HepG2 (cell line): ENCODE data around the gene ZNF584. TPM values are rescaled to one million over a fixed set of nuclear protein-coding genes. Genes with fewer than 3 reads are reported as not detected.
A peak's percentile ranks its signal among the peaks of the same experiment; 100 is the strongest.

Experiments
- BORCS8-MEF2B ChIP-seq: sonication (generic); formaldehyde crosslinking; IDR thresholded peaks from 2 replicates; pipeline ENCODE4 v1.8.0; 2022; ENCODE audit warnings: mild to moderate bottlenecking, missing genetic modification reagents
- CC2D1A ChIP-seq: sonication (generic); formaldehyde crosslinking; IDR thresholded peaks from 2 replicates; pipeline ENCODE4 v1.8.1; 2023; ENCODE audit warnings: mild to moderate bottlenecking, missing genetic modification reagents
- HMGA1 ChIP-seq: sonication (generic); formaldehyde crosslinking; conservative IDR thresholded peaks from 2 replicates; pipeline ENCODE4 v1.4.0; 2020; ENCODE audit warnings: missing genetic modification reagents
- IKZF5 ChIP-seq: IDR thresholded peaks from 2 replicates; pipeline ENCODE4 v1.6.1; 2018; ENCODE audit warnings: missing genetic modification reagents, mild to moderate bottlenecking, missing compliant biosample characterization
- KLF9 ChIP-seq: IDR thresholded peaks from 2 replicates; pipeline ENCODE4 v1.6.1; 2016; ENCODE audit warnings: low read depth
- MYNN ChIP-seq: sonication (generic); formaldehyde crosslinking; IDR thresholded peaks from 2 replicates; pipeline ENCODE4 v1.4.0; 2020; ENCODE audit warnings: mild to moderate bottlenecking, low read depth, missing genetic modification reagents
- NKX3-1 ChIP-seq: sonication (generic); formaldehyde crosslinking; IDR thresholded peaks from 2 replicates; pipeline ENCODE4 v1.5.0; 2020; ENCODE audit warnings: missing genetic modification reagents
- SATB2 ChIP-seq: sonication (generic); formaldehyde crosslinking; IDR thresholded peaks from 2 replicates; pipeline ENCODE4 v1.5.0; 2020; ENCODE audit warnings: missing genetic modification reagents
- SRSF1 ChIP-seq: fragments of 200-400 bp; formaldehyde crosslinking; optimal IDR thresholded peaks from 2 replicates; pipeline ENCODE3; 2017; ENCODE audit warnings: mild to moderate bottlenecking, low read depth, low read length, moderate library complexity
- TAF1 ChIP-seq: sonication (generic); formaldehyde crosslinking; IDR thresholded peaks from 2 replicates; pipeline ENCODE4 v1.4.0; 2020; ENCODE audit warnings: missing genetic modification reagents
- ZFP37 ChIP-seq: sonication (generic); formaldehyde crosslinking; IDR thresholded peaks from 2 replicates; pipeline ENCODE4 v1.4.0; 2020; ENCODE audit warnings: missing genetic modification reagents, borderline replicate concordance
- ZMYM3 ChIP-seq: sonication (generic); formaldehyde crosslinking; IDR thresholded peaks from 2 replicates; pipeline ENCODE4 v1.5.1; 2020; ENCODE audit warnings: mild to moderate bottlenecking, missing genetic modification reagents
- ZNF296 ChIP-seq: sonication (generic); formaldehyde crosslinking; conservative IDR thresholded peaks from 2 replicates; pipeline ENCODE4 v1.5.0; 2020; ENCODE audit warnings: mild to moderate bottlenecking, missing genetic modification reagents
- ZNF589 ChIP-seq: sonication (generic); formaldehyde crosslinking; conservative IDR thresholded peaks from 2 replicates; pipeline ENCODE4 v1.8.0; 2022; ENCODE audit warnings: mild to moderate bottlenecking, moderate library complexity, missing genetic modification reagents
- polyA plus RNA-seq, 8 experiments: library from polyadenylated mRNA; depleted of rRNA in 3 of 8; stranded (reverse) in 7 of 8; unstranded in 1 of 8; fragments of >200 nt; fragmentation: Illumina TruSeq in 4 of 8; extraction: Trizol in 4 of 8; gene quantifications; 2 replicates each; pipeline versions ENCODE4 v1.2.1 to v1.2.3, GENCODE V29; 2011 to 2016; ENCODE audit warnings: low read depth in 4 of 8, missing spikeins in 1 of 8, mixed read lengths in 1 of 8; ENCODE audit not compliant: insufficient read depth in 1 of 8
- total RNA-seq, 5 experiments: library from RNA; depleted of rRNA; stranded (reverse); fragments of >200 nt; fragmentation: Illumina TruSeq; extraction: Trizol; gene quantifications; 2 replicates each; pipeline ENCODE4 v1.2.3, GENCODE V29; 2016; ENCODE audit warnings: low read depth in 1 of 5
- TF ChIP-seq, protein P1 (sequence below): sonication (generic); formaldehyde crosslinking; IDR thresholded peaks from one replicate; pipeline ENCODE4 v1.5.1; 2020; ENCODE audit warnings: mild to moderate bottlenecking, missing genetic modification reagents; ENCODE audit errors: not compliant biosample characterization
- TF ChIP-seq, protein P2 (sequence below): IDR thresholded peaks from 2 replicates; pipeline ENCODE4 v1.4.0; 2020; ENCODE audit warnings: mild to moderate bottlenecking, missing genetic modification reagents

The ZNF584 gene
- total and polyA plus RNA-seq, 2 of the 13 experiments (the other 11 are each of a cell fraction or from before 2014, with no cell fraction given) = 2.4 to 7.0 TPM

GRCh38 chr19:58408152-58409009, at the start of gene ZNF584 (continued):
- TF ChIP-seq, protein P1, sequence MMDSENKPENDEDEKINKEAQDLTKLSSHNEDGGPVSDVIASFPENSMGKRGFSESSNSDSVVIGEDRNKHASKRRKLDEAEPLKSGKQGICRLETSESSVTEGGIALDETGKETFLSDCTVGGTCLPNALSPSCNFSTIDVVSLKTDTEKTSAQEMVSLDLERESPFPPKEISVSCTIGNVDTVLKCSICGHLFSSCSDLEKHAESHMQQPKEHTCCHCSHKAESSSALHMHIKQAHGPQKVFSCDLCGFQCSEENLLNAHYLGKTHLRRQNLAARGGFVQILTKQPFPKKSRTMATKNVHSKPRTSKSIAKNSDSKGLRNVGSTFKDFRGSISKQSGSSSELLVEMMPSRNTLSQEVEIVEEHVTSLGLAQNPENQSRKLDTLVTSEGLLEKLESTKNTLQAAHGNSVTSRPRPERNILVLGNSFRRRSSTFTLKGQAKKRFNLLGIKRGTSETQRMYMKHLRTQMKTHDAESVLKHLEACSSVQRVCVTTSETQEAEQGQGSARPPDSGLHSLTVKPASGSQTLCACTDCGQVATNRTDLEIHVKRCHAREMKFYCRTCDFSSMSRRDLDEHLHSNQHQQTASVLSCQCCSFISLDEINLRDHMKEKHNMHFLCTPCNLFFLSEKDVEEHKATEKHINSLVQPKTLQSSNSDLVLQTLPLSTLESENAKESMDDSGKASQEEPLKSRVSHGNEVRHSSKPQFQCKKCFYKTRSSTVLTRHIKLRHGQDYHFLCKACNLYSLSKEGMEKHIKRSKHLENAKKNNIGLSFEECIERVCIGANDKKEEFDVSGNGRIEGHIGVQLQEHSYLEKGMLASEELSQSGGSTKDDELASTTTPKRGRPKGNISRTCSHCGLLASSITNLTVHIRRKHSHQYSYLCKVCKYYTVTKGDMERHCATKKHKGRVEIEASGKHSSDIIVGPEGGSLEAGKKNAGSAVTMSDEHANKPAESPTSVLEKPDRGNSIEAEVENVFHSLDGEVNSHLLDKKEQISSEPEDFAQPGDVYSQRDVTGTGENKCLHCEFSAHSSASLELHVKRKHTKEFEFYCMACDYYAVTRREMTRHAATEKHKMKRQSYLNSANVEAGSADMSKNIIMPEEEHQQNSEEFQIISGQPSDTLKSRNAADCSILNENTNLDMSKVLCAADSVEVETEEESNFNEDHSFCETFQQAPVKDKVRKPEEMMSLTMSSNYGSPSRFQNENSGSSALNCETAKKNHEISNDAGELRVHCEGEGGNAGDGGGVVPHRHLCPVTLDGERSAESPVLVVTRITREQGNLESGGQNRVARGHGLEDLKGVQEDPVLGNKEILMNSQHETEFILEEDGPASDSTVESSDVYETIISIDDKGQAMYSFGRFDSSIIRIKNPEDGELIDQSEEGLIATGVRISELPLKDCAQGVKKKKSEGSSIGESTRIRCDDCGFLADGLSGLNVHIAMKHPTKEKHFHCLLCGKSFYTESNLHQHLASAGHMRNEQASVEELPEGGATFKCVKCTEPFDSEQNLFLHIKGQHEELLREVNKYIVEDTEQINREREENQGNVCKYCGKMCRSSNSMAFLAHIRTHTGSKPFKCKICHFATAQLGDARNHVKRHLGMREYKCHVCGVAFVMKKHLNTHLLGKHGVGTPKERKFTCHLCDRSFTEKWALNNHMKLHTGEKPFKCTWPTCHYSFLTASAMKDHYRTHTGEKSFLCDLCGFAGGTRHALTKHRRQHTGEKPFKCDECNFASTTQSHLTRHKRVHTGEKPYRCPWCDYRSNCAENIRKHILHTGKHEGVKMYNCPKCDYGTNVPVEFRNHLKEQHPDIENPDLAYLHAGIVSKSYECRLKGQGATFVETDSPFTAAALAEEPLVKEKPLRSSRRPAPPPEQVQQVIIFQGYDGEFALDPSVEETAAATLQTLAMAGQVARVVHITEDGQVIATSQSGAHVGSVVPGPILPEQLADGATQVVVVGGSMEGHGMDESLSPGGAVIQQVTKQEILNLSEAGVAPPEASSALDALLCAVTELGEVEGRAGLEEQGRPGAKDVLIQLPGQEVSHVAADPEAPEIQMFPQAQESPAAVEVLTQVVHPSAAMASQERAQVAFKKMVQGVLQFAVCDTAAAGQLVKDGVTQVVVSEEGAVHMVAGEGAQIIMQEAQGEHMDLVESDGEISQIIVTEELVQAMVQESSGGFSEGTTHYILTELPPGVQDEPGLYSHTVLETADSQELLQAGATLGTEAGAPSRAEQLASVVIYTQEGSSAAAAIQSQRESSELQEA (CRISPR knock-in tag) = peak; percentile 65
- TF ChIP-seq, protein P2, sequence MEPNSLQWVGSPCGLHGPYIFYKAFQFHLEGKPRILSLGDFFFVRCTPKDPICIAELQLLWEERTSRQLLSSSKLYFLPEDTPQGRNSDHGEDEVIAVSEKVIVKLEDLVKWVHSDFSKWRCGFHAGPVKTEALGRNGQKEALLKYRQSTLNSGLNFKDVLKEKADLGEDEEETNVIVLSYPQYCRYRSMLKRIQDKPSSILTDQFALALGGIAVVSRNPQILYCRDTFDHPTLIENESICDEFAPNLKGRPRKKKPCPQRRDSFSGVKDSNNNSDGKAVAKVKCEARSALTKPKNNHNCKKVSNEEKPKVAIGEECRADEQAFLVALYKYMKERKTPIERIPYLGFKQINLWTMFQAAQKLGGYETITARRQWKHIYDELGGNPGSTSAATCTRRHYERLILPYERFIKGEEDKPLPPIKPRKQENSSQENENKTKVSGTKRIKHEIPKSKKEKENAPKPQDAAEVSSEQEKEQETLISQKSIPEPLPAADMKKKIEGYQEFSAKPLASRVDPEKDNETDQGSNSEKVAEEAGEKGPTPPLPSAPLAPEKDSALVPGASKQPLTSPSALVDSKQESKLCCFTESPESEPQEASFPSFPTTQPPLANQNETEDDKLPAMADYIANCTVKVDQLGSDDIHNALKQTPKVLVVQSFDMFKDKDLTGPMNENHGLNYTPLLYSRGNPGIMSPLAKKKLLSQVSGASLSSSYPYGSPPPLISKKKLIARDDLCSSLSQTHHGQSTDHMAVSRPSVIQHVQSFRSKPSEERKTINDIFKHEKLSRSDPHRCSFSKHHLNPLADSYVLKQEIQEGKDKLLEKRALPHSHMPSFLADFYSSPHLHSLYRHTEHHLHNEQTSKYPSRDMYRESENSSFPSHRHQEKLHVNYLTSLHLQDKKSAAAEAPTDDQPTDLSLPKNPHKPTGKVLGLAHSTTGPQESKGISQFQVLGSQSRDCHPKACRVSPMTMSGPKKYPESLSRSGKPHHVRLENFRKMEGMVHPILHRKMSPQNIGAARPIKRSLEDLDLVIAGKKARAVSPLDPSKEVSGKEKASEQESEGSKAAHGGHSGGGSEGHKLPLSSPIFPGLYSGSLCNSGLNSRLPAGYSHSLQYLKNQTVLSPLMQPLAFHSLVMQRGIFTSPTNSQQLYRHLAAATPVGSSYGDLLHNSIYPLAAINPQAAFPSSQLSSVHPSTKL (CRISPR knock-in tag) = 0 out of 2 replicates have a peak, but pooled peaks have one; percentile 12
- no peak for TF ChIP-seq SATB2 (CRISPR knock-in tag)
- TF ChIP-seq IKZF5 (CRISPR knock-in tag) = no peak; the same call in 1 of the 2 replicates
- TF ChIP-seq HMGA1 = no peak
- no peak for TF ChIP-seq NKX3-1 (CRISPR knock-in tag)
- TF ChIP-seq MYNN (CRISPR knock-in tag) = no peak
- peak; percentile 82 for TF ChIP-seq TAF1 (CRISPR knock-in tag)
- TF ChIP-seq ZMYM3 (CRISPR knock-in tag) = no peak
- TF ChIP-seq ZNF589 (CRISPR knock-in tag) = no peak; the same call in 1 of the 2 replicates
- TF ChIP-seq BORCS8-MEF2B = peak; percentile 63; the same call in 1 of the 2 replicates
- no peak for TF ChIP-seq SRSF1
- TF ChIP-seq ZFP37 (CRISPR knock-in tag) = no peak
- peak; percentile 23; the same call in 1 of the 2 replicates for TF ChIP-seq ZNF296
- no peak for TF ChIP-seq KLF9 (CRISPR knock-in tag)
- TF ChIP-seq CC2D1A (CRISPR knock-in tag) = no peak
